Measurements from ENCODE around the gene FNIP1. TPM values are rescaled to one million over a fixed set of nuclear protein-coding genes. Genes with fewer than 3 reads are reported as not detected.
"Not testable (repeated sequence)": the region's sequence is repeated elsewhere in the genome, so short reads cannot be mapped to it uniquely, and the experiment has no call there.

FNIP1 gene
- total and polyA plus RNA-seq, 2 donors from 2014 or later, result 2.9 to 31.1 TPM

- DNase-seq (no peak), FAIRE-seq (no peak)
- H3K36me3 ChIP-seq (ENCODE audit: control insufficient read depth in 2 of 3, insufficient read depth in 3 of 3, low read length in 3 of 3), result peaks cover 0 to under 1% (median 0%) of the 10 kb centered on the region in 3 donors
- no peak overlapping the region for H3K9ac ChIP-seq (ENCODE audit: low read length in 3 of 3)
- no peaks in the 10 kb centered on the region for H3K4me1 ChIP-seq (ENCODE audit: control insufficient read depth in 2 of 3, insufficient read depth in 2 of 3, low read depth in 1 of 3, low read length in 3 of 3)
- TF ChIP-seq, protein P1, sequence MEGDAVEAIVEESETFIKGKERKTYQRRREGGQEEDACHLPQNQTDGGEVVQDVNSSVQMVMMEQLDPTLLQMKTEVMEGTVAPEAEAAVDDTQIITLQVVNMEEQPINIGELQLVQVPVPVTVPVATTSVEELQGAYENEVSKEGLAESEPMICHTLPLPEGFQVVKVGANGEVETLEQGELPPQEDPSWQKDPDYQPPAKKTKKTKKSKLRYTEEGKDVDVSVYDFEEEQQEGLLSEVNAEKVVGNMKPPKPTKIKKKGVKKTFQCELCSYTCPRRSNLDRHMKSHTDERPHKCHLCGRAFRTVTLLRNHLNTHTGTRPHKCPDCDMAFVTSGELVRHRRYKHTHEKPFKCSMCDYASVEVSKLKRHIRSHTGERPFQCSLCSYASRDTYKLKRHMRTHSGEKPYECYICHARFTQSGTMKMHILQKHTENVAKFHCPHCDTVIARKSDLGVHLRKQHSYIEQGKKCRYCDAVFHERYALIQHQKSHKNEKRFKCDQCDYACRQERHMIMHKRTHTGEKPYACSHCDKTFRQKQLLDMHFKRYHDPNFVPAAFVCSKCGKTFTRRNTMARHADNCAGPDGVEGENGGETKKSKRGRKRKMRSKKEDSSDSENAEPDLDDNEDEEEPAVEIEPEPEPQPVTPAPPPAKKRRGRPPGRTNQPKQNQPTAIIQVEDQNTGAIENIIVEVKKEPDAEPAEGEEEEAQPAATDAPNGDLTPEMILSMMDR (IDR thresholded peaks at IDR 0.05; ENCODE audit: borderline replicate concordance, extremely low read depth, insufficient read depth), result no peak
- H3K27me3 ChIP-seq (ENCODE audit: control insufficient read depth, insufficient read depth, low read length), result no peaks in the 10 kb centered on the region
- no peak overlapping the region for H3K27ac ChIP-seq (ENCODE audit: low read depth in 2 of 2, low read length in 2 of 2)
- H3K9me3 ChIP-seq (ENCODE audit: control insufficient read depth in 2 of 3, insufficient read depth in 1 of 3, low read length in 3 of 3), result no peaks in the 10 kb centered on the region
- intact Hi-C loops (cut with DNase I), result no loop called here
- H3K4me3 ChIP-seq (ENCODE audit: low read length in 3 of 3), result no peak overlapping the region
Measured at GRCh38 chr5:131719564-131719963, 77.3 kb downstream of the FNIP1 start.

- H3K27ac ChIP-seq (ENCODE audit: low read depth in 2 of 2, low read length in 2 of 2), result no peak overlapping the region
- TF ChIP-seq, protein P1 (IDR thresholded peaks at IDR 0.05; ENCODE audit: borderline replicate concordance, extremely low read depth, insufficient read depth), result no peak
- H3K9me3 ChIP-seq (ENCODE audit: control insufficient read depth in 2 of 3, insufficient read depth in 1 of 3, low read length in 3 of 3), result no peaks in the 10 kb centered on the region
- H3K9ac ChIP-seq (ENCODE audit: low read length in 3 of 3), result no peak overlapping the region
- intact Hi-C loops (cut with DNase I), result no loop called here
- no peak for FAIRE-seq
- H3K4me1 ChIP-seq (ENCODE audit: control insufficient read depth in 2 of 3, insufficient read depth in 2 of 3, low read depth in 1 of 3, low read length in 3 of 3), result no peaks in the 10 kb centered on the region
- no peaks in the 10 kb centered on the region for H3K27me3 ChIP-seq (ENCODE audit: control insufficient read depth, insufficient read depth, low read length)
- H3K4me3 ChIP-seq (ENCODE audit: low read length in 3 of 3), result no peak overlapping the region
- peaks cover 0 to 6% (median 0%) of the 10 kb centered on the region in 3 donors for H3K36me3 ChIP-seq (ENCODE audit: control insufficient read depth in 2 of 3, insufficient read depth in 3 of 3, low read length in 3 of 3)
- DNase-seq, result no peak
Measured at GRCh38 chr5:131718487-131719014, 78.3 kb downstream of the FNIP1 start.

DNA sequence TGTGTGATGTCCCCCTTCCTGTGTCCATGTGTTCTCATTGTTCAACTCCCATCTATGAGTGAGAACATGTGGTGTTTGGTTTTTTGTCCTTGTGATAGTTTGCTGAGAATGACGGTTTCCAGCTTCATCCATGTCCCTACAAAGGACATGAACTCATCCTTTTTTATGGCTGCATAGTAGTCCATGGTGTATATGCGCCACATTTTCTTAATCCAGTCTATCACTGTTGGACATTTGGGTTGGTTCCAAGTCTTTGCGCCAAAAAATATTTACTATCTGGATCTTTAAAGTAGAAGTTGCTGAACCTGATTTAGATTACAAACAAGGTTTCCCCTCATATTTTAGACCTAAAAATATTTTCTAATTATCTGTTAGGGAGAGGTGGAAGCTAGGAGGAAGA lies 79.7 kb downstream of the FNIP1 start:
- DNase-seq; intact Hi-C loops (cut with DNase I); H3K27ac ChIP-seq (ENCODE audit: low read depth in 2 of 2, low read length in 2 of 2); H3K9ac ChIP-seq (ENCODE audit: low read length in 3 of 3); H3K4me1 ChIP-seq (ENCODE audit: control insufficient read depth in 2 of 3, insufficient read depth in 2 of 3, low read depth in 1 of 3, low read length in 3 of 3); H3K36me3 ChIP-seq (ENCODE audit: control insufficient read depth in 2 of 3, insufficient read depth in 3 of 3, low read length in 3 of 3); H3K9me3 ChIP-seq (ENCODE audit: control insufficient read depth in 2 of 3, insufficient read depth in 1 of 3, low read length in 3 of 3); H3K27me3 ChIP-seq (ENCODE audit: control insufficient read depth, insufficient read depth, low read length); FAIRE-seq; H3K4me3 ChIP-seq (ENCODE audit: low read length in 3 of 3): not testable (repeated sequence)

DNA sequence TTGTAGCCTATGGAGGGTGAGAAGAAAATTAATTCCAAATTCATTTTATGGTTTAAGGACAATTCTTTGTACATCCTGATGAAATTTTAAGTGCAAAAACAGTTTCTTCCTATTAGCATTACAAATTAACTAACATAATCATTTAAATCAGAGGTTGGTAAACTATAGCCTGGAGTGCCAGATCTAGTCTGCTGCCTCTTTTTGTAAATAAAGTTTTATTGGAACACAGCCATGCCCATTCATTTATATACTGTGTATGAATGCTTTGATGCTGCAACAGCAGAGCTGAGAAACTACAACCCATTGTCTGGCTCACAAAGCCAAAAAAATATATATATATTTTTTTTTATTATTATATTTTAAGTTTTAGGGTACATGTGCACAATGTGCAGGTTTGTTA lies 80.2 kb downstream of the FNIP1 start:
- FAIRE-seq (no peak), DNase-seq (no peak)
- Histone ChIP-seq H3K9me3 (ENCODE audit: control insufficient read depth in 2 of 3, insufficient read depth in 1 of 3, low read length in 3 of 3) (no peaks in the 10 kb centered on the region), H3K4me3 (ENCODE audit: low read length in 3 of 3) (no peak overlapping the region), H3K9ac (ENCODE audit: low read length in 3 of 3) (no peak overlapping the region), H3K36me3 (ENCODE audit: control insufficient read depth in 2 of 3, insufficient read depth in 3 of 3, low read length in 3 of 3) (peaks cover 0 to 6% (median 0%) of the 10 kb centered on the region in 3 donors), H3K27ac (ENCODE audit: low read depth in 2 of 2, low read length in 2 of 2) (no peak overlapping the region), H3K4me1 (ENCODE audit: control insufficient read depth in 2 of 3, insufficient read depth in 2 of 3, low read depth in 1 of 3, low read length in 3 of 3) (no peaks in the 10 kb centered on the region), H3K27me3 (ENCODE audit: control insufficient read depth, insufficient read depth, low read length) (no peaks in the 10 kb centered on the region)
- intact Hi-C loops (cut with DNase I), result no loop called here
- TF ChIP-seq, protein P1 (IDR thresholded peaks at IDR 0.05; ENCODE audit: borderline replicate concordance, extremely low read depth, insufficient read depth), result no peak
